GM19467 (cell line): ENCODE data around the gene EN2.

Experiments used
- ATAC-seq: cut with Tn5 transposase; IDR thresholded peaks from one replicate; pipeline ENCODE4 v1.9.1; 2021; ENCODE audit warnings: mild to moderate bottlenecking, moderate library complexity; ENCODE audit not compliant: unreplicated experiment

Gene EN2

GRCh38 chr7:155450558-155450969 is 7.4 kb upstream of the EN2 start:
- ATAC-seq: no peak

GRCh38 chr7:155450970-155451801 is 6.7 kb upstream of the EN2 start:
- ATAC-seq: no peak

- ATAC-seq: no peak
Observed at GRCh38 chr7:155451840-155452239, 6.1 kb upstream of the EN2 start.

GRCh38 chr7:155452505-155453295 is 5.2 kb upstream of the EN2 start:
- no peak for ATAC-seq

GRCh38 chr7:155453296-155454182 is 4.4 kb upstream of the EN2 start:
- no peak for ATAC-seq

GRCh38 chr7:155454183-155455112 is 3.5 kb upstream of the EN2 start:
- no peak for ATAC-seq

GRCh38 chr7:155455132-155455693 is 2.7 kb upstream of the EN2 start:
- no peak for ATAC-seq

GRCh38 chr7:155455776-155456737 is 1.9 kb upstream of the EN2 start:
- ATAC-seq: no peak

GRCh38 chr7:155456738-155457543 is 988 bp upstream of the EN2 start:
- no peak for ATAC-seq

GRCh38 chr7:155457544-155458110 is 302 bp upstream of the EN2 start:
- ATAC-seq: no peak

GRCh38 chr7:155458878-155459699 is 1.2 kb downstream of the EN2 start:
- no peak for ATAC-seq

- ATAC-seq: no peak
Observed at GRCh38 chr7:155459700-155460461, 2.0 kb downstream of the EN2 start.

- no peak for ATAC-seq
Observed at GRCh38 chr7:155460926-155461613, 3.1 kb downstream of the EN2 start.

- no peak for ATAC-seq
Observed at GRCh38 chr7:155461631-155462030, 3.7 kb downstream of the EN2 start.

GRCh38 chr7:155462163-155462735 is 4.3 kb downstream of the EN2 start:
- ATAC-seq: no peak
